ENCODE data around the gene WFS1. TPM values are rescaled to one million over a fixed set of nuclear protein-coding genes. Genes with fewer than 3 reads are reported as not detected.

Gene WFS1
- total and polyA plus RNA-seq, 2 of the 8 experiments (the other 6 are each of a cell fraction or from before 2014, with no cell fraction given): 29.1 to 43.1 TPM

DNA sequence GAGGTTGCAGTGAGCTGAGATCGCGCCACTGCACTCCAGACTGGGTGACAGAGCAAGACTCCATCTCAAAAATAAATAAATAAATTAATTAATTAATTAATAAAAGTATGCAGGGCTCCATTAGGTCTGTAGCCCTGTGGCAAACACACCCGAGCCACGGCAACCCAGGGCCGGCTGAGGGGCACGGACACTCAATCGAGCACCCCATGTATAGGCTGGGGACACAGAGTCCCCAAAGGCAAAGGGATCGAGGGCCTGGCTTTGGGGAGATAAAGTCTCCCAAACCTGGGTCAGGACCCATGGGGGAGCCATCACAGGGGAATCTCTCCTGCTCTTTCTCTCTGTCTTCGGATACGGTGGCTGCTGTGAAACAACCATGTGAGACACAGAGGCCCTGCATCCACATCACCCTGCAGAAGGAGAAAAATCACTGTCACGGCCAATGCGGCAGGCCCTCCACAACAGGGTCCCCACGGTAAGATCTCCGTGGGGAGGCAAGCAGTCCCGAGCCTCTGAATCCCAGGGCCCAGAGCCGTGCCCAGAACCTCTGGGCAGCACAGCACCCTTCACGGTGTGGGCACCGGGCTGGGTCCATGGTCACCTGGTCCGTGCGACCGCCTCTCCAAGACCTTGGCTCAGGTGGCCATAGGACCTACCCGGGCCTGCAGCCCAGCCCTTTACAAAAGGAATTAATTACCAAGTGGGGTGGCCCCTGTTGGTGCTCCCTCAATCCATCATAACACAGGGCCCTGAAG is 81.8 kb downstream of the WFS1 start:
- H3K18ac ChIP-seq (ENCODE audit: extremely low read depth, low read length): no peak overlapping the region
- 86% methylated on average over 19 of the region's 22 CpGs; no CpG with 5 or more reads in 1 of the 2 experiments for WGBS, 2 experiments (ENCODE audit: extremely low coverage in 1 of 2, insufficient coverage in 1 of 2, insufficient read length in 1 of 2, insufficient replicate concordance in 2 of 2, low coverage in 1 of 2, low lambda C conversion rate in 2 of 2, missing lambda C conversion rate in 1 of 2)
- no peak overlapping the region for H2BK12ac ChIP-seq (ENCODE audit: low read depth, low read length)
- no peak overlapping the region for H2AK5ac ChIP-seq (ENCODE audit: low read depth, low read length)
- ChIA-PET POLR2A (ENCODE audit: partially characterized antibody) (no interaction called here), CTCF (ENCODE audit: partially characterized antibody) (interaction anchor here (1.0 to 1.6 kb wide), 3 partner anchors 9 to 19 kb away, joined by 3 to 5 read pairs (median 3); no protein-coding TSS in a partner anchor)
- H2BK20ac ChIP-seq (ENCODE audit: low read length): no peak overlapping the region
- H3K14ac ChIP-seq (ENCODE audit: insufficient read length): no peak overlapping the region
- no peaks in the 10 kb centered on the region for H3K36me3 ChIP-seq (ENCODE audit: control insufficient read depth in 2 of 4, insufficient read depth in 4 of 4, low read length in 3 of 4)
- H3K4ac ChIP-seq (replicated peaks; ENCODE audit: insufficient read length, low read depth, low read length): no peak overlapping the region
- H4K20me1 ChIP-seq (replicated peaks in 1 of 2; ENCODE audit: control insufficient read depth in 1 of 2, insufficient read depth in 2 of 2, low read length in 2 of 2): no peaks in the 10 kb centered on the region
- no peak overlapping the region for H2AFZ ChIP-seq (ENCODE audit: low read length)
- no peak overlapping the region for H4K5ac ChIP-seq (ENCODE audit: insufficient read length, low read depth, low read length)
- no peak overlapping the region for H3K4me3 ChIP-seq (ENCODE audit: extremely low read depth in 1 of 4, insufficient read depth in 2 of 4, low read depth in 3 of 4, low read length in 4 of 4)
- H3K27me3 ChIP-seq (replicated peaks in 1 of 4; ENCODE audit: control insufficient read depth in 3 of 4, extremely low read depth in 1 of 4, insufficient read depth in 3 of 4, low read length in 3 of 4): no peaks in the 10 kb centered on the region
- H3K9me3 ChIP-seq (ENCODE audit: insufficient read depth in 2 of 2, low read depth in 1 of 2, low read length in 1 of 2): no peaks in the 10 kb centered on the region
- H2BK5ac ChIP-seq (ENCODE audit: low read depth, low read length): no peak overlapping the region
- H3K56ac ChIP-seq (replicated peaks; ENCODE audit: insufficient read length, low read depth, low read length): no peak overlapping the region
- FAIRE-seq: no peak
- no peak overlapping the region for H3K27ac ChIP-seq (ENCODE audit: low read depth, low read length)
- no peak for TF ChIP-seq RFX5 (IDR thresholded peaks at IDR 0.05; ENCODE audit: borderline replicate concordance, low read depth, low read length)
- TF ChIP-seq SIN3A (conservative IDR thresholded peaks at IDR 0.05 in 1 of 2, IDR thresholded peaks at IDR 0.05 in 1 of 2; ENCODE audit: low read depth in 1 of 2, low read length in 2 of 2): no peak
- no peak for TF ChIP-seq TAF7 (optimal IDR thresholded peaks at IDR 0.05; ENCODE audit: borderline replicate concordance, low read depth, low read length)
- TF ChIP-seq KDM1A (IDR thresholded peaks at IDR 0.05; ENCODE audit: borderline replicate concordance, low read length): no peak
- no peak for DNase-seq (ENCODE audit: low read depth in 1 of 2, low spot score in 2 of 2)
- no peak overlapping the region for H2BK15ac ChIP-seq (ENCODE audit: low read length)
- H3K4me1 ChIP-seq (replicated peaks in 1 of 4; ENCODE audit: control insufficient read depth in 3 of 4, insufficient read depth in 4 of 4, low read length in 3 of 4): no peaks in the 10 kb centered on the region
- no peaks in the 10 kb centered on the region for H3K79me2 ChIP-seq (ENCODE audit: control insufficient read depth in 1 of 2, insufficient read depth in 2 of 2, low read length in 2 of 2)
- H3K4me2 ChIP-seq (ENCODE audit: insufficient read depth in 1 of 2, low read depth in 2 of 2, low read length in 2 of 2): no peak overlapping the region
- no peak overlapping the region for H3K9ac ChIP-seq (replicated peaks in 1 of 4; ENCODE audit: extremely low read depth in 1 of 4, low read depth in 3 of 4, low read length in 3 of 4)
- H3K79me1 ChIP-seq (ENCODE audit: low read depth, low read length): no peaks in the 10 kb centered on the region
- H4K91ac ChIP-seq (replicated peaks; ENCODE audit: insufficient read length, low read length): no peak overlapping the region
- H3K23ac ChIP-seq (ENCODE audit: insufficient read length): no peak overlapping the region
- no peaks in the 10 kb centered on the region; the same call in 1 of the 2 replicates for H3K23me2 ChIP-seq (ENCODE audit: low read depth, low read length)
- no peak overlapping the region for H4K8ac ChIP-seq (ENCODE audit: extremely low read depth, insufficient read depth, low read length)
- H2BK120ac ChIP-seq (replicated peaks; ENCODE audit: low read depth, low read length): no peak overlapping the region
